ENCODE measurements around the gene C11orf86.
"Not testable (repeated sequence)": the region's sequence is repeated elsewhere in the genome, so short reads cannot be mapped to it uniquely, and the experiment has no call there.

The C11orf86 gene

DNA sequence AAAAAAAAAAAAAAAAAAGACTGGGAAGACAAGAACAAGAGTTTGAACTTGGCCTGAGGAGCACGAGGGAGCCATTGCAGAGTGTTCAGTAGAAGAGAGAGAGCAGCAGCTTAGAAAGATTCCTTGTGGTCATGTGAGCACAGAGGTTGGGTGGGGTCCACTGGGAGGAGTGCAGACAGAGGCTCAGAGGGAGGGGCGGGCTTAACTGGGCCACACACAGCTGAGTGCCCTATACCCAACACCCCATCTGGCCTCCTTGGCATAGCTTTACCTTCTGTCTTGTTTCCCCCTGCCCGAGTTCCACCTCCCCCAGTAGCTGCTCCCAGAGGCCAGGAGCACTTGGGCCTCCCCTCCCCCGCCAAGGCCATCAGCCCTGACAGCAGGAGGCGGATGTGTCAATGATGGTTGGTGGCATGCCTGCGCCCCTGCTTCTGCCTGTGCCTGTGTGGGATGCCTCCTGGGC, 12.1 kb downstream of the C11orf86 start:
- in situ Hi-C loops (cut with HindIII; ENCODE audit: low sequenced_read_pairs), result no loop called here

DNA sequence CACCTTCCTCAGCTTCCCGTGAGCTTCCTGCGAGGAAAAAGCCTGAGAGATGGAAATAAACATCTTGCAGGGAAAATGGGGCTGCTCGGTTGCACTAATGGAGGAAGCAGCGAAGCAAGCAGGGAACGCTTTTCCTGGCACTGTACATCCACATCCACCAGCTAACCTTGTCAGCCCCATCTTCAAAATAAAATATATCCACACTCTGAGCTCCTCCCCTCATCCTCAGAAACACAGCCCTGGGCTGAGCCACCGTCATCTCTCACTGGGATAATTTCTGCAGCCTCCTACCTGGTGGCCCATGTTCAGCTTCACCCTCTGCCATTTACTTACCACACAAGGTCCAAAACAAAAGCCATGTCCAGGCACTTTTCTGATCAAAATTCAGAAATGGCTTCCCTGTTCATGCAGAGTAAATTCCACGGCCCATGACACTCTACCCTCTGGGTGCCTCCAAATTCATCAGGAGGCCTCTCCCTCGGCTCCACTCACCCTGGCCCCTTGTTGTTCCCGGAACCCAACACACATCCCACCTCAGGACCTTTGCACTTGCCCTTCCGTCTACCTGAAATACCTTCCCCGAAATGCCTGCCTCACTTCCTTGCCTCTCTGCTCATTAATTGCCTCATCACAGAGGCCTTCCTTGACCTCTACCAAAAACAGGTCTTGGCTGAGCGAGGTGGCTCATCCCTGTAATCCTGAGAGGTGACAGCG, 13.0 kb downstream of the C11orf86 start:
- in situ Hi-C loops (cut with HindIII; ENCODE audit: low sequenced_read_pairs), result no loop called here
- H3K4me3 ChIP-seq (ENCODE audit: low read depth, low read length), result no peak overlapping the region
- TF ChIP-seq, protein P1, sequence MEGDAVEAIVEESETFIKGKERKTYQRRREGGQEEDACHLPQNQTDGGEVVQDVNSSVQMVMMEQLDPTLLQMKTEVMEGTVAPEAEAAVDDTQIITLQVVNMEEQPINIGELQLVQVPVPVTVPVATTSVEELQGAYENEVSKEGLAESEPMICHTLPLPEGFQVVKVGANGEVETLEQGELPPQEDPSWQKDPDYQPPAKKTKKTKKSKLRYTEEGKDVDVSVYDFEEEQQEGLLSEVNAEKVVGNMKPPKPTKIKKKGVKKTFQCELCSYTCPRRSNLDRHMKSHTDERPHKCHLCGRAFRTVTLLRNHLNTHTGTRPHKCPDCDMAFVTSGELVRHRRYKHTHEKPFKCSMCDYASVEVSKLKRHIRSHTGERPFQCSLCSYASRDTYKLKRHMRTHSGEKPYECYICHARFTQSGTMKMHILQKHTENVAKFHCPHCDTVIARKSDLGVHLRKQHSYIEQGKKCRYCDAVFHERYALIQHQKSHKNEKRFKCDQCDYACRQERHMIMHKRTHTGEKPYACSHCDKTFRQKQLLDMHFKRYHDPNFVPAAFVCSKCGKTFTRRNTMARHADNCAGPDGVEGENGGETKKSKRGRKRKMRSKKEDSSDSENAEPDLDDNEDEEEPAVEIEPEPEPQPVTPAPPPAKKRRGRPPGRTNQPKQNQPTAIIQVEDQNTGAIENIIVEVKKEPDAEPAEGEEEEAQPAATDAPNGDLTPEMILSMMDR (IDR thresholded peaks at IDR 0.05; ENCODE audit: low read depth, low read length, missing control alignments), result no peak
- DNase-seq (ENCODE audit: low read depth), result no peak

More for the DNA sequence above, 12.1 kb downstream of the C11orf86 start:
- no peak overlapping the region for H3K4me3 ChIP-seq (ENCODE audit: low read depth, low read length)
- TF ChIP-seq, protein P1 (IDR thresholded peaks at IDR 0.05; ENCODE audit: low read depth, low read length, missing control alignments), result no peak
- no peak for DNase-seq (ENCODE audit: low read depth)

DNA sequence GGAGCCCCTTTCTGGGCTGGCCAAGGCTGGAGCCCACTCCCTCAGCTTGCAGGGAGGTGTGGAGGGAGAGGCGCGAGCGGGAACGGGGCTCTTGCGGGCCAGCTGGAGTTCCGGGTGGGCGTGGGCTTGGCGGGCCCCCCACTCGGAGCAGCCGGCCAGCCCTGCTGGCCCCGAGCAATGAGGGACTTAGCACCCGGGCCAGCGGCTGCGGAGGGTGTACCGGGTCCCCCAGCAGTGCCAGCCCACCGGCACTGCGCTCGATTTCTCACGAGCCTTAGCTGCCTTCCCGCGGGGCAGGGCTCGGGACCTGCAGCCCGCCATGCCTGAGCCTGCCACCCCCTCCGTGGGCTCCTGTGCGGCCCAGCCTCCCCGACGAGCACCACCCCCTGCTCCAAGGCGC, 13.6 kb downstream of the C11orf86 start:
- DNase-seq (ENCODE audit: low read depth); H3K4me3 ChIP-seq (ENCODE audit: low read depth, low read length); in situ Hi-C loops (cut with HindIII; ENCODE audit: low sequenced_read_pairs): not testable (repeated sequence)

DNA sequence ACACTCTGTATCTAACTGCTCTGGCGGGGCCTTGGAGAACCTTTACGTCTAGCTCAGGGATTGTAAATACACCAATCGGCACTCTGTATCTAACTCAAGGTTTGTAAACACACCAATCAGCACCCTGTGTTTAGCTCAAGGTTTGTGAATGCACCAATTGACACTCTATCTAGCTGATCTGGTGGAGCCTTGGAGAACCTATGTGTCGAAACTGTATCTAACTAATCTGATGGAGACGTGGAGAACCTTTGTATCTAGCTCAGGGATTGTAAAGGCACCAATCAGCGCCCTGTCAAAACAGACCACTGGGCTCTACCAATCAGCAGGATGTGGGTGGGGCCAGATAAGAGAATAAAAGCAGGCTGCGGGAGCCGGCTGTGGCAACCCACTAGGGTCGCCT, 14.3 kb downstream of the C11orf86 start:
- in situ Hi-C loops (cut with HindIII; ENCODE audit: low sequenced_read_pairs); H3K4me3 ChIP-seq (ENCODE audit: low read depth, low read length); DNase-seq (ENCODE audit: low read depth): not testable (repeated sequence)

DNA sequence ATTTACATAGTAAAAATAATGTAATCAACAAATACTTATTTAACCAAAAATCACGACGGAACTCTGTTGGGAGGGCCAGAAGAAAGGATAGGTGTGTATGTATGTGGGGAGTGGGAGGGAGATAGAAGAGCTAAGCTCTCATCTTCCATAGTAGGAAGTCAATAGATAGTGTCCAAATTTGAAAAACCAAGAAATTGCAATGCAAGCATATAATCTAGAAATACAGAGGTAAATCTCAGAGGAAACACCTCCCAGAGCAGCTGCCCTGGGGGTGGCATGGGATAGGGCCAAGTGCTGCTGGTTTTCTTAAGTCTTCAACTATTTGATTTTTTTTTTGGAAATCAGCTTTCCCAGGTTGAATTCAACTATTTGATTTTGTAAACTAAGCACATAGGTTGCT, 16.9 kb downstream of the C11orf86 start:
- in situ Hi-C loops (cut with HindIII; ENCODE audit: low sequenced_read_pairs), result no loop called here
- TF ChIP-seq, protein P1 (IDR thresholded peaks at IDR 0.05; ENCODE audit: low read depth, low read length, missing control alignments), result no peak
- DNase-seq (ENCODE audit: low read depth), result no peak

DNA sequence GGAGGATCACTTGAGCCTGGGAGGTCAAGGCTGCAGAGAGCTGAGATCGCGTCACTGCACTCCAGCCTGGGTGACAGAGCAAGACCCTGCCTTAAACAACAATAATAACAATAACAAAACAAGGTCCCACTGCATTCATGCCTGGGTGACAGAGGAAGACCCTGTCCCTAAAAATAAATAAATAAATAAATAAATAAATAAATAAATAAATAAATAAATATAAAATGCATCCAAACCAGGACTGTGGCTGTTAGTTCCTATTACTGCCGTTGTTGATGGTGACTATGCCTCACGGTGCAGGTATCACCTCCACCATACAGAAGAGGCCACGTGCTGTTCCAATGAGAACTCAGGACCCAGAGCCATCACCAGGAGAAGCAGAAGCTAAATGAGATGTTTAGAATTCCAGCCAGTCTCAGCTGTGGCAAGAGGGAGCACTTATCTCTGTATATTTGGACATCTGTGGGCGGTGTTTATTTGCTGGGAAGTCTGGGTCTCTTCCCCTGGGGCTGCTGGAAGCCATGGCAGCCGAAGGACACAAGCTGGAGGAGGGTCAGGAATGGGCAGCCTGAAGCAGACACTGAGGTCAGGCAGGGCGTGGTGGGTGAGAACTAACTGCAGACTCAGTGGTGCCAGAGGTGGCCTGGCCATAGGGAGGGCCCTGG, 21.6 kb downstream of the C11orf86 start:
- no peak overlapping the region for H3K4me3 ChIP-seq (ENCODE audit: low read depth, low read length)
- TF ChIP-seq, protein P1 (IDR thresholded peaks at IDR 0.05; ENCODE audit: low read depth, low read length, missing control alignments), result no peak
- no peak for DNase-seq (ENCODE audit: low read depth)
- in situ Hi-C loops (cut with HindIII; ENCODE audit: low sequenced_read_pairs), result no loop called here

More for the DNA sequence above, 16.9 kb downstream of the C11orf86 start:
- no peak overlapping the region for H3K4me3 ChIP-seq (ENCODE audit: low read depth, low read length)

DNA sequence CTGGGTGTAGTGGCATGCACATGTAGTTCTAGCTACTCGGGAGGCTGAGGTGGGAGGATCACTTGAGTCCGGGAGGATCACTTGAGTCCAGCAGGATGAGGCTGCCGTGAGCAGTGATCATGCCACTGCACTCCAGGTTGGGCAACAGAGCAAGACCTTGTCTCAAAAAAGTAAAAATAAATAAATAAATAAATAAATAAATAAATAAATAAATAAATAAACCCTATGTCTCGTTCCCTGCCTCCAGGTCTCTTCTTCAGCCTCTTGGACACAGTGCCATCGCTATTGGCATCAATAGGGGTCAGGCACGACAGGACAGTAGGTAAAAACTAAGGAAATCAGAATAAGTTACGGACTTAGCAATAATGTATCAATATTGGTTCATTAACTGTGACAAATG, 24.5 kb downstream of the C11orf86 start:
- H3K4me3 ChIP-seq (ENCODE audit: low read depth, low read length), result no peak overlapping the region
- in situ Hi-C loops (cut with HindIII; ENCODE audit: low sequenced_read_pairs), result no loop called here
- TF ChIP-seq, protein P1 (IDR thresholded peaks at IDR 0.05; ENCODE audit: low read depth, low read length, missing control alignments), result no peak
- DNase-seq (ENCODE audit: low read depth), result no peak

All from astrocyte of the cerebellum (primary cell).